HepG2 (cell line): ENCODE data around the gene CCDC33. TPM values are rescaled to one million over a fixed set of nuclear protein-coding genes. Genes with fewer than 3 reads are reported as not detected.
A peak's percentile ranks its signal among the peaks of the same experiment; 100 is the strongest.

ENCODE experiments used
- CENPX ChIP-seq: sonication (generic); formaldehyde crosslinking; IDR thresholded peaks from 2 replicates; pipeline ENCODE4 v1.9.0; 2021; ENCODE audit warnings: mild to moderate bottlenecking, missing genetic modification reagents, moderate library complexity
- CREB1 ChIP-seq, 2 experiments: fragments of 450-650 bp in 1 of 2; IDR thresholded peaks; 2 replicates each; pipeline ENCODE4 v1.6.1; 2016 to 2017; ENCODE audit warnings: control low read depth in 1 of 2, mild to moderate bottlenecking in 1 of 2, missing compliant biosample characterization in 1 of 2, missing genetic modification characterization in 1 of 2
- NR2F6 ChIP-seq, 2 experiments: IDR thresholded peaks; 2 replicates each; pipeline ENCODE4 v1.6.1; 2016; ENCODE audit warnings: antibody characterized with exemption in 1 of 2, mild to moderate bottlenecking in 1 of 2
- TBP ChIP-seq: sonication (generic); formaldehyde crosslinking; IDR thresholded peaks from 2 replicates; pipeline ENCODE4 v1.5.0; 2020; ENCODE audit warnings: missing genetic modification reagents
- USF2 ChIP-seq, 2 experiments: sonication (generic) in 1 of 2; formaldehyde crosslinking in 1 of 2; IDR thresholded peaks; 2 replicates each; pipeline versions ENCODE4 v1.5.1 to v1.6.1; 2011 to 2020; ENCODE audit warnings: borderline replicate concordance in 1 of 2, low read depth in 1 of 2, low read length in 1 of 2, mild to moderate bottlenecking in 1 of 2, missing genetic modification reagents in 1 of 2, moderate library complexity in 1 of 2
- ZNF121 ChIP-seq: sonication (generic); formaldehyde crosslinking; IDR thresholded peaks from 2 replicates; pipeline ENCODE4 v1.5.0; 2020; ENCODE audit warnings: mild to moderate bottlenecking, missing genetic modification reagents
- ZNF136 ChIP-seq: sonication (generic); formaldehyde crosslinking; IDR thresholded peaks from 2 replicates; pipeline ENCODE4 v1.8.1; 2022; ENCODE audit warnings: low read depth, mild to moderate bottlenecking, moderate library complexity, missing genetic modification reagents
- ZNF280B ChIP-seq: sonication (generic); formaldehyde crosslinking; IDR thresholded peaks from 2 replicates; pipeline ENCODE4 v1.5.0; 2020; ENCODE audit warnings: missing genetic modification reagents, mild to moderate bottlenecking, borderline replicate concordance
- ZNF557 ChIP-seq: sonication (generic); formaldehyde crosslinking; IDR thresholded peaks from 2 replicates; pipeline ENCODE4 v1.4.0; 2020; ENCODE audit warnings: missing genetic modification reagents
- ZNF639 ChIP-seq: conservative IDR thresholded peaks from 2 replicates; pipeline ENCODE4 v1.6.1; 2018; ENCODE audit warnings: missing genetic modification reagents
- ZNF780A ChIP-seq: sonication (generic); formaldehyde crosslinking; IDR thresholded peaks from 2 replicates; pipeline ENCODE4 v1.8.0; 2022; ENCODE audit warnings: mild to moderate bottlenecking, missing genetic modification reagents, moderate library complexity
- polyA plus RNA-seq, 8 experiments: library from polyadenylated mRNA; depleted of rRNA in 3 of 8; stranded (reverse) in 7 of 8; unstranded in 1 of 8; fragments of >200 nt; fragmentation: Illumina TruSeq in 4 of 8; extraction: Trizol in 4 of 8; gene quantifications; 2 replicates each; pipeline versions ENCODE4 v1.2.1 to v1.2.3, GENCODE V29; 2011 to 2016; ENCODE audit warnings: low read depth in 4 of 8, missing spikeins in 1 of 8, mixed read lengths in 1 of 8; ENCODE audit not compliant: insufficient read depth in 1 of 8
- total RNA-seq, 5 experiments: library from RNA; depleted of rRNA; stranded (reverse); fragments of >200 nt; fragmentation: Illumina TruSeq; extraction: Trizol; gene quantifications; 2 replicates each; pipeline ENCODE4 v1.2.3, GENCODE V29; 2016; ENCODE audit warnings: low read depth in 1 of 5
- TF ChIP-seq, protein P1 (sequence below): sonication (generic); formaldehyde crosslinking; IDR thresholded peaks from 2 replicates; pipeline ENCODE4 v1.4.0; 2020; ENCODE audit warnings: mild to moderate bottlenecking, missing genetic modification reagents, borderline replicate concordance
- TF ChIP-seq, protein P2 (sequence below): sonication (generic); formaldehyde crosslinking; IDR thresholded peaks from 2 replicates; pipeline ENCODE4 v1.4.0; 2020; ENCODE audit warnings: missing genetic modification reagents
- TF ChIP-seq, protein P3 (sequence below): sonication (generic); formaldehyde crosslinking; conservative IDR thresholded peaks from 2 replicates; pipeline ENCODE4 v1.4.0; 2020; ENCODE audit warnings: missing genetic modification reagents

The CCDC33 gene
- total and polyA plus RNA-seq, 2 of the 13 experiments (the other 11 are each of a cell fraction or from before 2014, with no cell fraction given), result 0.30 TPM; not detected in 1

- TF ChIP-seq USF2 (IDR thresholded peaks at IDR 0.05; ENCODE audit: low read depth, low read length) (no peak), USF2 (CRISPR knock-in tag; IDR thresholded peaks at IDR 0.05; ENCODE audit: borderline replicate concordance) (no peak), NR2F6 (IDR thresholded peaks at IDR 0.05) (no peak), NR2F6 (CRISPR knock-in tag; IDR thresholded peaks at IDR 0.05) (no peak; the same call in 1 of the 2 replicates), ZNF557 (CRISPR knock-in tag) (no peak), ZNF280B (no peak; the same call in 1 of the 2 replicates), ZNF121 (CRISPR knock-in tag) (no peak), CENPX (CRISPR knock-in tag) (no peak), TBP (CRISPR knock-in tag) (no peak), ZNF780A (no peak), ZNF136 (0 out of 2 replicates have a peak, but pooled peaks have one; percentile 30), CREB1 (IDR thresholded peaks at IDR 0.05) (no peak), CREB1 (CRISPR knock-in tag; IDR thresholded peaks at IDR 0.05) (no peak), ZNF639 (CRISPR knock-in tag) (no peak)
- TF ChIP-seq, protein P1, sequence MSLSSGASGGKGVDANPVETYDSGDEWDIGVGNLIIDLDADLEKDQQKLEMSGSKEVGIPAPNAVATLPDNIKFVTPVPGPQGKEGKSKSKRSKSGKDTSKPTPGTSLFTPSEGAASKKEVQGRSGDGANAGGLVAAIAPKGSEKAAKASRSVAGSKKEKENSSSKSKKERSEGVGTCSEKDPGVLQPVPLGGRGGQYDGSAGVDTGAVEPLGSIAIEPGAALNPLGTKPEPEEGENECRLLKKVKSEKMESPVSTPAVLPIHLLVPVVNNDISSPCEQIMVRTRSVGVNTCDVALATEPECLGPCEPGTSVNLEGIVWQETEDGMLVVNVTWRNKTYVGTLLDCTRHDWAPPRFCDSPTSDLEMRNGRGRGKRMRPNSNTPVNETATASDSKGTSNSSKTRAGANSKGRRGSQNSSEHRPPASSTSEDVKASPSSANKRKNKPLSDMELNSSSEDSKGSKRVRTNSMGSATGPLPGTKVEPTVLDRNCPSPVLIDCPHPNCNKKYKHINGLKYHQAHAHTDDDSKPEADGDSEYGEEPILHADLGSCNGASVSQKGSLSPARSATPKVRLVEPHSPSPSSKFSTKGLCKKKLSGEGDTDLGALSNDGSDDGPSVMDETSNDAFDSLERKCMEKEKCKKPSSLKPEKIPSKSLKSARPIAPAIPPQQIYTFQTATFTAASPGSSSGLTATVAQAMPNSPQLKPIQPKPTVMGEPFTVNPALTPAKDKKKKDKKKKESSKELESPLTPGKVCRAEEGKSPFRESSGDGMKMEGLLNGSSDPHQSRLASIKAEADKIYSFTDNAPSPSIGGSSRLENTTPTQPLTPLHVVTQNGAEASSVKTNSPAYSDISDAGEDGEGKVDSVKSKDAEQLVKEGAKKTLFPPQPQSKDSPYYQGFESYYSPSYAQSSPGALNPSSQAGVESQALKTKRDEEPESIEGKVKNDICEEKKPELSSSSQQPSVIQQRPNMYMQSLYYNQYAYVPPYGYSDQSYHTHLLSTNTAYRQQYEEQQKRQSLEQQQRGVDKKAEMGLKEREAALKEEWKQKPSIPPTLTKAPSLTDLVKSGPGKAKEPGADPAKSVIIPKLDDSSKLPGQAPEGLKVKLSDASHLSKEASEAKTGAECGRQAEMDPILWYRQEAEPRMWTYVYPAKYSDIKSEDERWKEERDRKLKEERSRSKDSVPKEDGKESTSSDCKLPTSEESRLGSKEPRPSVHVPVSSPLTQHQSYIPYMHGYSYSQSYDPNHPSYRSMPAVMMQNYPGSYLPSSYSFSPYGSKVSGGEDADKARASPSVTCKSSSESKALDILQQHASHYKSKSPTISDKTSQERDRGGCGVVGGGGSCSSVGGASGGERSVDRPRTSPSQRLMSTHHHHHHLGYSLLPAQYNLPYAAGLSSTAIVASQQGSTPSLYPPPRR (CRISPR knock-in tag), result 0 out of 2 replicates have a peak, but pooled peaks have one; percentile 38
- TF ChIP-seq, protein P2, sequence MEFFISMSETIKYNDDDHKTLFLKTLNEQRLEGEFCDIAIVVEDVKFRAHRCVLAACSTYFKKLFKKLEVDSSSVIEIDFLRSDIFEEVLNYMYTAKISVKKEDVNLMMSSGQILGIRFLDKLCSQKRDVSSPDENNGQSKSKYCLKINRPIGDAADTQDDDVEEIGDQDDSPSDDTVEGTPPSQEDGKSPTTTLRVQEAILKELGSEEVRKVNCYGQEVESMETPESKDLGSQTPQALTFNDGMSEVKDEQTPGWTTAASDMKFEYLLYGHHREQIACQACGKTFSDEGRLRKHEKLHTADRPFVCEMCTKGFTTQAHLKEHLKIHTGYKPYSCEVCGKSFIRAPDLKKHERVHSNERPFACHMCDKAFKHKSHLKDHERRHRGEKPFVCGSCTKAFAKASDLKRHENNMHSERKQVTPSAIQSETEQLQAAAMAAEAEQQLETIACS (CRISPR knock-in tag), result no peak
- TF ChIP-seq, protein P3, sequence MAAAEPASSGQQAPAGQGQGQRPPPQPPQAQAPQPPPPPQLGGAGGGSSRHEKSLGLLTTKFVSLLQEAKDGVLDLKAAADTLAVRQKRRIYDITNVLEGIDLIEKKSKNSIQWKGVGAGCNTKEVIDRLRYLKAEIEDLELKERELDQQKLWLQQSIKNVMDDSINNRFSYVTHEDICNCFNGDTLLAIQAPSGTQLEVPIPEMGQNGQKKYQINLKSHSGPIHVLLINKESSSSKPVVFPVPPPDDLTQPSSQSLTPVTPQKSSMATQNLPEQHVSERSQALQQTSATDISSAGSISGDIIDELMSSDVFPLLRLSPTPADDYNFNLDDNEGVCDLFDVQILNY, result no peak
These were observed 137.9 kb downstream of the CCDC33 start (continued) for GRCh38 chr15:74373731-74374647.
